Heart right ventricle (tissue), 16 donors: Measurements from ENCODE around the gene EIF4E2. TPM values are rescaled to one million over a fixed set of nuclear protein-coding genes. Genes with fewer than 3 reads are reported as not detected.

Source experiments
- ATAC-seq, 8 donors: fragments of 200-7000 bp; cut with Tn5 transposase; one replicate each; pipeline ENCODE4 v1.9.1; 2020; ENCODE audit warnings: mild to moderate bottlenecking in 8 of 8, moderate library complexity in 8 of 8, moderate number of reproducible peaks in 1 of 8
- DNase-seq, 2 donors: peaks; one replicate each; pipeline ENCODE4 v3.0.0-alpha.2; 2020
- H3K27ac ChIP-seq, 10 donors: fragments of 200-600 bp; sonication (generic) in 2 of 10; one replicate each; pipeline versions ENCODE4 v1.5.0 to v1.8.0; 2020 to 2022; ENCODE audit warnings: mild to moderate bottlenecking in 3 of 10
- H3K27me3 ChIP-seq, 7 donors: fragments of 200-600 bp; one replicate each; pipeline ENCODE4 v1.8.0; 2021 to 2022; ENCODE audit warnings: mild to moderate bottlenecking in 2 of 7
- H3K36me3 ChIP-seq, 9 donors: fragments of 200-600 bp; sonication (generic) in 1 of 9; one replicate each; pipeline versions ENCODE4 v1.5.0 to v1.8.0; 2020 to 2022; ENCODE audit warnings: mild to moderate bottlenecking in 2 of 9
- H3K4me1 ChIP-seq, 9 donors: fragments of 200-600 bp; sonication (generic) in 1 of 9; one replicate each; pipeline versions ENCODE4 v1.5.0 to v1.8.0; 2020 to 2022; ENCODE audit warnings: mild to moderate bottlenecking in 4 of 9
- H3K4me3 ChIP-seq, 10 donors: fragments of 200-600 bp; sonication (generic) in 2 of 10; one replicate each; pipeline versions ENCODE4 v1.5.0 to v1.8.0; 2020 to 2022; ENCODE audit warnings: mild to moderate bottlenecking in 7 of 10, moderate library complexity in 2 of 10
- H3K9me3 ChIP-seq, 11 donors: fragments of 200-600 bp in 10 of 11; sonication (generic) in 2 of 11; one replicate each; pipeline versions ENCODE4 v1.5.0 to v1.8.0; 2013 to 2022; ENCODE audit warnings: mild to moderate bottlenecking in 2 of 11, control low read depth in 1 of 11, moderate library complexity in 1 of 11
- WGBS, 2 donors: extraction: QIAGEN DNeasy Blood & Tissue Kit; methylation state at CpG; one replicate each; pipeline ENCODE4 v1.1.7; 2013; ENCODE audit warnings: inconsistent platforms in 1 of 2; 5-methylcytosine and 5-hydroxymethylcytosine counted together
- intact Hi-C, 10 donors: fragments of 100-400 bp; cut with DNase I; formaldehyde crosslinking; loops; one replicate each; pipeline versions ENCODE4 v1.11.1 to v1.14.2; 2022
- polyA plus RNA-seq, 2 donors: library from polyadenylated mRNA; stranded (reverse); fragments of 200-250 nt; gene quantifications; one replicate each; pipeline ENCODE4 v1.2.3, GENCODE V29; 2013
- total RNA-seq, 10 donors: library from RNA; stranded (reverse); fragmentation: NEBNext Ultra II Directional in 3 of 10; extraction: Animal tissue kit (Norgen Biotek cat#: 25700) in 3 of 10; gene quantifications; one replicate each; pipeline versions ENCODE4 v1.2.1 to v1.2.4, GENCODE V29; 2021 to 2023
- TF ChIP-seq, protein P1 (sequence below), 9 donors: fragments of 200-600 bp; sonication (generic) in 2 of 9; IDR thresholded peaks; one replicate each; pipeline versions ENCODE4 v1.5.0 to v1.8.0; 2021 to 2022; ENCODE audit warnings: antibody characterized with exemption in 9 of 9, mild to moderate bottlenecking in 5 of 9, moderate library complexity in 1 of 9
- donor health status: Arrhythmogenic right ventricular cardiomyopathy.
- donor health status: ischemic (EF 13 %, LVEDD 7.1; RV severe dilation, severe dysfunction).
- donor health status: healthy with polysubstance abuse.
- donor health status: DM: no; HTN: yes; CAD: no.
- donor health status: DM: no; HTN: no; CAD: no.
- donor health status: ischemic (EF 25% LVEDD 6.9; RV normal size, moderate dysfunction).
- donor health status: ischemic (EF 25% LVEDD 5.7; RV mildly dilated, moderate dysfunction).
- donor health status: healthy.
- donor health status: DM: yes; HTN: yes; CAD: no.
- donor health status: Ischemic cardiomyopathy.
- donor health status: ischemic (EF 35%, LVEDD 5.7; RV mildly dilated, moderate dysfunction).
- donor health status: nonischemic (EF 11% LVEDD 7.7; RV severe dilation, severe dysfunction).
- donor health status: DM: yes; HTN: yes; CAD: no.
- donor health status: PGD.
- donor health status: ischemic (EF 29% LVEDD 5.4; RV normal size, mild dysfunction).
- donor health status: nonischemic (EF 23%, LVEDD 6.1; RV moderate dilation, normal function).

EIF4E2 gene
- total and polyA plus RNA-seq, 12 donors = 30.3 to 58.1 (median 40.2) TPM

DNA sequence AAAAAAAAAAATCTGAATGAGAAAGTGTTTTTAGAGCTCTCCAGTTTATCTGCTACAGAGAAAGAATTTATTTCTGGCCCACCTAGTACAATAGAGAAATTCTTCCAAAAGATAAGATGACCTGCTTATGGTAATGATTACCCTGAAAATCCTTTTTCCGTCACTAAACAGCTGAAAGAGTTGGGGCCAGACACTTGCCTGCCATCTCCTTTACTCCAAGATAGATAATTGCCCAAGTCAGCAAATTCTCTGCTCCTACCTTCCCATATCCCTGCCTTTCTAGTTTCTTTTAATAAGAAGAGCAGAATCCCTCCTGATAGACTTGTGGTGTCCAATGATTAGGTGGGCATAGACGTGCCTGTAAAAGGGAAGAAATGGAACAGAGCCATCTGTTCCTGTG is 28.1 kb downstream of the EIF4E2 start:
- Histone ChIP-seq H3K27me3 (no peaks in the 10 kb centered on the region), H3K4me3 (no peak overlapping the region), H3K9me3 (peaks cover 0 to under 1% (median 0%) of the 10 kb centered on the region in 11 donors), H3K36me3 (peaks cover 0 to 85% (median 32%) of the 10 kb centered on the region in 9 donors), H3K27ac (no peak overlapping the region), H3K4me1 (peaks cover 0 to 14% (median 0%) of the 10 kb centered on the region in 9 donors)
- intact Hi-C loops = no loop called here
- 91 to 94% methylated on average over 2 of the region's 2 CpGs for WGBS, 2 donors
- TF ChIP-seq, protein P1, sequence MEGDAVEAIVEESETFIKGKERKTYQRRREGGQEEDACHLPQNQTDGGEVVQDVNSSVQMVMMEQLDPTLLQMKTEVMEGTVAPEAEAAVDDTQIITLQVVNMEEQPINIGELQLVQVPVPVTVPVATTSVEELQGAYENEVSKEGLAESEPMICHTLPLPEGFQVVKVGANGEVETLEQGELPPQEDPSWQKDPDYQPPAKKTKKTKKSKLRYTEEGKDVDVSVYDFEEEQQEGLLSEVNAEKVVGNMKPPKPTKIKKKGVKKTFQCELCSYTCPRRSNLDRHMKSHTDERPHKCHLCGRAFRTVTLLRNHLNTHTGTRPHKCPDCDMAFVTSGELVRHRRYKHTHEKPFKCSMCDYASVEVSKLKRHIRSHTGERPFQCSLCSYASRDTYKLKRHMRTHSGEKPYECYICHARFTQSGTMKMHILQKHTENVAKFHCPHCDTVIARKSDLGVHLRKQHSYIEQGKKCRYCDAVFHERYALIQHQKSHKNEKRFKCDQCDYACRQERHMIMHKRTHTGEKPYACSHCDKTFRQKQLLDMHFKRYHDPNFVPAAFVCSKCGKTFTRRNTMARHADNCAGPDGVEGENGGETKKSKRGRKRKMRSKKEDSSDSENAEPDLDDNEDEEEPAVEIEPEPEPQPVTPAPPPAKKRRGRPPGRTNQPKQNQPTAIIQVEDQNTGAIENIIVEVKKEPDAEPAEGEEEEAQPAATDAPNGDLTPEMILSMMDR (IDR thresholded peaks at IDR 0.05) = no peak
- no peak for ATAC-seq
- DNase-seq = no peak

DNA sequence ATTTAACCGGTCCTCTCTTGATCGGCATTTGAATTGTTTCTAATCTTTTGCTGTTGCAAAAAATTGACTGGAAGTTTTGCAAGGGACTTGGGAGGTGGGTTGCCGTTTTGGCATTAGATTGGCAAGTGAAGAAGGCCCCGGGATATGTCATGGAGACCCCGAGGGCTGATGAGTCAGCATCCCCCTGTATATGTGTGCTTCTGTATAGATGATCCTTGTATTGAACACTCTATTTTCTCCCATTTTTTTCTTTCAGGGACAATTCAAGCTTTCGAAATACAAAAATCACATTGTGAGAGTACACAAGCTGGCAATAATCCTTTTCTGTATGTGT is 30.1 kb downstream of the EIF4E2 start:
- intact Hi-C loops = no loop called here

DNA sequence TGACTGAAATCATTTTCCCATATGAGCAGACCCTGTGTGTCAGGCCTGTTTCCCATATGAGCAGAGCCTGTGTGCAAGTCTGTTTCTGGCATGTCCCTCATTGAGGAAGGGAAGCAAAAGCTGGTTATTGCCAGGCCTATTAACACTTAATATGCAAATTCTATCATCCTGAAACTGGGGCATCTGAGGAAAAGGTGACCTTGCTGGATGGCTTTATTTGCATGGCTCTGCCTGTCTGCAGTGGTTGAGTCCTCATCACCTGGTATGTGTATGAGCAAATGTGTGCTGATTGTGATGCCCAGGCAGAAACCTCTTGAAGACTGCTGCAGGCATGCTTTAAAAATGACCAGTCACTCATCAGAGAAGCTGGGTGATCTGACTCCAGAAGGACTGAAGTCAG is 31.2 kb downstream of the EIF4E2 start:
- peaks cover 0 to 10% (median 0%) of the 10 kb centered on the region in 11 donors for H3K9me3 ChIP-seq
- DNase-seq (no peak), ATAC-seq (no peak)
- no peaks in the 10 kb centered on the region for H3K27me3 ChIP-seq
- no peak overlapping the region for H3K27ac ChIP-seq
- H3K36me3 ChIP-seq = peaks cover 0 to 58% (median 12%) of the 10 kb centered on the region in 9 donors
- TF ChIP-seq, protein P1 (IDR thresholded peaks at IDR 0.05) = no peak
- peaks cover 0 to 14% (median 0%) of the 10 kb centered on the region in 9 donors for H3K4me1 ChIP-seq
- intact Hi-C loops = no loop called here
- H3K4me3 ChIP-seq = no peak overlapping the region

More for the DNA sequence above, 30.1 kb downstream of the EIF4E2 start:
- no peaks in the 10 kb centered on the region for H3K27me3 ChIP-seq
- no peak overlapping the region for H3K27ac ChIP-seq
- WGBS, 2 donors = 96 to 99% methylated on average over 6 of the region's 6 CpGs
- TF ChIP-seq, protein P1 (IDR thresholded peaks at IDR 0.05) = no peak
- peaks cover 0 to 14% (median 0%) of the 10 kb centered on the region in 9 donors for H3K4me1 ChIP-seq
- DNase-seq (no peak), ATAC-seq (no peak)
- peaks cover 0 to 69% (median 12%) of the 10 kb centered on the region in 9 donors for H3K36me3 ChIP-seq
- peaks cover 0 to 10% (median 0%) of the 10 kb centered on the region in 11 donors for H3K9me3 ChIP-seq
- H3K4me3 ChIP-seq = no peak overlapping the region

DNA sequence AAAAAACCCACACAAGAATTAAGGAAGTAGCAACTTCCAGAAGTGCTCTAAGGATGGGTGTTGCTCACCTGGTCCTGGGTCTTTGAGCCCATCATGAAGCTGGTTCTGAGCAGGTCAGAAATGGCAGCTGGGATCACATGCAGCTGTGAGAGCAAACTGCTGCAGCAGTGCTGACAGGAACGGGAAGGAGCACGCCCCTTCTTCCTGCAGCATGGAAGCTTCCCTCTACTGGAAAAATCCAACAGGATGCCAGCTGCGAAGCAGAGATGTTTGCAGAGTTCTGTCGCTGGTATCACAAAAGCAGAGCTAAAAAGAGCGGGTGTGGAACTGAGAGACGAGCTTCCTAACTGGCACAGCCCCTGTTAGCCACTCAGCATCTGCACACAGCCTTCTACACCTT is 33.7 kb downstream of the EIF4E2 start:
- Histone ChIP-seq H3K27ac (no peak overlapping the region), H3K4me1 (peaks cover 0 to 20% (median 5%) of the 10 kb centered on the region in 9 donors), H3K9me3 (peaks cover 0 to 10% (median 0%) of the 10 kb centered on the region in 11 donors), H3K27me3 (no peaks in the 10 kb centered on the region), H3K36me3 (peaks cover 0 to 47% (median 10%) of the 10 kb centered on the region in 9 donors), H3K4me3 (no peak overlapping the region)
- WGBS, 2 donors = 59 to 64% methylated on average over 6 of the region's 6 CpGs
- ATAC-seq (no peak), DNase-seq (no peak)
- TF ChIP-seq, protein P1 (IDR thresholded peaks at IDR 0.05) = no peak
- intact Hi-C loops = no loop called here
